Activated T-cell treated with anti-CD3 and anti-CD28 coated beads, Interleukin-2, amount 50 U/mL, for 4 hours (primary cell): ENCODE results near the gene CHTOP. TPM values are rescaled to one million over a fixed set of nuclear protein-coding genes. Genes with fewer than 3 reads are reported as not detected.

Experiments
- ATAC-seq, 2 donors: fragments of 200-7000 bp; cut with Tn5 transposase; one replicate each; pipeline ENCODE4 v1.10.0; 2021
- DNase-seq: peaks from one replicate; pipeline ENCODE4 v3.0.0-alpha.2; 2020
- H3K27me3 Mint-ChIP-seq: one replicate; pipeline ENCODE4 v1.8.0; 2021; ENCODE audit warnings: low read depth, mixed read lengths
- H3K36me3 Mint-ChIP-seq: one replicate; pipeline ENCODE4 v1.8.0; 2022; ENCODE audit warnings: mixed read lengths; ENCODE audit not compliant: insufficient read depth
- H3K4me1 Mint-ChIP-seq: one replicate; pipeline ENCODE4 v1.8.0; 2021; ENCODE audit warnings: low read depth, mixed read lengths
- H3K4me3 Mint-ChIP-seq: one replicate; pipeline ENCODE4 v1.8.0; 2021; ENCODE audit warnings: mild to moderate bottlenecking, moderate library complexity, mixed read lengths
- H3K9me3 Mint-ChIP-seq: one replicate; pipeline ENCODE4 v1.8.0; 2021; ENCODE audit warnings: mixed read lengths
- total RNA-seq, 3 donors: library from RNA; stranded (reverse); gene quantifications; one replicate each; pipeline ENCODE4 v1.2.1, GENCODE V29; 2021

CHTOP gene
- total RNA-seq, 3 donors from 2014 or later = 111 to 117 (median 114) TPM

DNA sequence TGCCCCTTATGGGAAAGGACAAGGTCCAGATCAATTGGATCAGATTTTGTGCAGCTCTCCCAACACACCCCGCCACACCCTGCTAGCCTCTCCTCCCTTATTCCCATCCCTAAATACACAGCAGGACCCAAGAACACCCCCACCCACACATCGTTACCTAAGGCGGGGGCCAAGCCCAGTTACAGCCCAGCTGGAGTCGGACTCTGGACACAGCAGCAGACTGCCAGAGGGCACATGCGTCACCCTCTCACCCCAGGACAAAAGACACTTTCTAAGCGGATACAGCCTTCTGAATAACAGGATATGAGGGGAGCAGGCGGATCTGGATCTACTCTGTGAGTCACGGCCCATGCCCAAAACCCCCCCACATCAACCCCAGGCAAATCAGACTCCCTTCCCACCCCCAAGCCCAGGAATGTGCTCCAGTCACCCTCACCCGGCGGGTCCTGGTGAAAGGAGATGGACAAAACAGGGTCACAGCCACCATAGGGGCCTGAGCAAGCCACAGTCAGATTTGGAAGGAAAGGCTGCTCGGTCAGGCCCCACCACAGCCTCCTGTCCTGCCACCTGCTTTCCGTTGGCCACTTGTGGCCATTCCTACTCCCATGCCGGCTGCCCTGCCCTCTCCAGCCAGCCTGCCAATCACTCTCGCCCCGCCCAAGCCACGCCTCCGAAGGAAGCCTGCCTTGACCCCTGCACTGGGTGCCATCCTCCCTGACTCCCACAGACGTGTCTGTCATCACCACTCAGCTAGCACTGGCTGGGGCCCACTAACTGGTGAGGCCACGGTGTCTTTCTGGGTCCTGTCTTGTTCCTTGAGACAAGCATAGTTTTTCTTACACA is 24.9 kb upstream of the CHTOP start:
- DNase-seq = no peak
- H3K4me1 Mint-ChIP-seq = no peaks in the 10 kb centered on the region
- ATAC-seq = no peak
- H3K27me3 Mint-ChIP-seq = no peaks in the 10 kb centered on the region
- H3K4me3 Mint-ChIP-seq = no peak overlapping the region
- H3K36me3 Mint-ChIP-seq = no peaks in the 10 kb centered on the region
- H3K9me3 Mint-ChIP-seq = no peaks in the 10 kb centered on the region

- Mint-ChIP-seq H3K27me3 (no peaks in the 10 kb centered on the region), H3K4me3 (no peak overlapping the region), H3K36me3 (no peaks in the 10 kb centered on the region), H3K9me3 (no peaks in the 10 kb centered on the region), H3K4me1 (no peaks in the 10 kb centered on the region)
- DNase-seq (no peak), ATAC-seq (no peak)
These were observed 24.3 kb upstream of the CHTOP start for GRCh38 chr1:153609585-153609907.

- DNase-seq (no peak), ATAC-seq (no peak)
- Mint-ChIP-seq H3K4me1 (no peaks in the 10 kb centered on the region), H3K4me3 (no peak overlapping the region), H3K36me3 (no peaks in the 10 kb centered on the region), H3K9me3 (no peaks in the 10 kb centered on the region), H3K27me3 (no peaks in the 10 kb centered on the region)
These were observed 23.5 kb upstream of the CHTOP start for GRCh38 chr1:153610334-153610733.

DNA sequence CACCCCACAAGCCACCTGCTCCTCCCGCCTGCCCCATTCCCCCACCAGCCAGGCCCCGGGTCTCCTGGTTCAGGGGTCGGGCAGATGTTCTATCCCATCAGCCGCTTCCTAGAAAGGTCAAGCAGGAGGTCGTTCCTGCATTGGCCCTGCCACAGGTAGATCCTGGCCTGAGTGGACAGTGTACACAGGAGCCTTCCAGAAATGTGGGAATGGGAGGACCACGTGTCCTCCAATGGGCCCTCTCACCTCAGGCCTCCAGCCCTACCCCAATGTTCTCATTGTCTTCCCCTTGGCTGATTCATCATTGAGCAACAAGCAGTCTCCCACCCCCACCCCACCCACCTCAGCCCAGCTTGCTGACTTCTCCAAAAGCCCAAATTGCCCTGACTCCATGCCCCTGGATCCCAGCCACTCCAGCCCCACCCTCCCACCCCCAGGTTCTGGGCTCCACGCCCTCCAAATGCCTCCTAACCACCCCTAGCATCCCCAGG is 23.0 kb upstream of the CHTOP start:
- no peaks in the 10 kb centered on the region for H3K27me3 Mint-ChIP-seq
- no peaks in the 10 kb centered on the region for H3K36me3 Mint-ChIP-seq
- no peak for ATAC-seq
- no peaks in the 10 kb centered on the region for H3K4me1 Mint-ChIP-seq
- no peaks in the 10 kb centered on the region for H3K9me3 Mint-ChIP-seq
- no peak for DNase-seq
- H3K4me3 Mint-ChIP-seq = no peak overlapping the region

- no peaks in the 10 kb centered on the region for H3K4me1 Mint-ChIP-seq
- H3K4me3 Mint-ChIP-seq = no peak overlapping the region
- no peaks in the 10 kb centered on the region for H3K9me3 Mint-ChIP-seq
- H3K27me3 Mint-ChIP-seq = no peaks in the 10 kb centered on the region
- ATAC-seq (no peak), DNase-seq (no peak)
- no peaks in the 10 kb centered on the region for H3K36me3 Mint-ChIP-seq
These were observed 22.5 kb upstream of the CHTOP start for GRCh38 chr1:153611356-153611755.

GRCh38 chr1:153612111-153612754 is 21.6 kb upstream of the CHTOP start:
- Mint-ChIP-seq H3K27me3 (no peaks in the 10 kb centered on the region), H3K9me3 (no peaks in the 10 kb centered on the region), H3K4me1 (no peaks in the 10 kb centered on the region), H3K4me3 (no peak overlapping the region), H3K36me3 (no peaks in the 10 kb centered on the region)
- DNase-seq = no peak
- no peak for ATAC-seq

- Mint-ChIP-seq H3K4me1 (peaks cover 3% of the 10 kb centered on the region), H3K4me3 (no peak within 1 kb of the TSS), H3K27me3 (no peaks in the 10 kb centered on the region), H3K36me3 (no peaks in the 10 kb centered on the region), H3K9me3 (no peaks in the 10 kb centered on the region)
- ATAC-seq (no peak), DNase-seq (no peak)
These were observed 21.0 kb upstream of the CHTOP start, which contains the start of gene S100A16 for GRCh38 chr1:153612755-153613331. S100A16 (minus strand) TSS chr1:153613137; CDS start chr1:153608151, 4,986 bp downstream.

DNA sequence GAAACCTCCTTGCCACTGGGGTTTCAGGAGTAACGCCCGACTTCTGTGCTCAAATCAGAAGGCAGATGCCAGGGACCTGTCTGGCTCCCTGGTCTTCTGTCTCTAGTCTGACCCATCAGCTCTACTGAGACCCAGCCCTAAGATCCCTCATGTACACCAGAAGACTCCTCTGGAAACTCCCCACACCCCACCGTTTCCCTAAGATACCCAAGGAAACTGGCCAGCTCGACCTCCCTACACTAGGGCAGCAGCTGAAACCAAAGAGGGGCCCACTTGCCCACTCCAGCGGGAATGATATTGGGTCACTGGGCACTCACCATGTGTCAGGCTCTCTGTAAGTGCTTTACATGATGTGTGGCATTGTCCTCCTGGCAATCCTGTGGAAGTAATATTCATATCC is 20.5 kb upstream of the CHTOP start:
- DNase-seq (no peak), ATAC-seq (no peak)
- peaks cover 3% of the 10 kb centered on the region for H3K4me1 Mint-ChIP-seq
- H3K27me3 Mint-ChIP-seq = no peaks in the 10 kb centered on the region
- no peaks in the 10 kb centered on the region for H3K9me3 Mint-ChIP-seq
- no peaks in the 10 kb centered on the region for H3K36me3 Mint-ChIP-seq
- no peak overlapping the region for H3K4me3 Mint-ChIP-seq

DNA sequence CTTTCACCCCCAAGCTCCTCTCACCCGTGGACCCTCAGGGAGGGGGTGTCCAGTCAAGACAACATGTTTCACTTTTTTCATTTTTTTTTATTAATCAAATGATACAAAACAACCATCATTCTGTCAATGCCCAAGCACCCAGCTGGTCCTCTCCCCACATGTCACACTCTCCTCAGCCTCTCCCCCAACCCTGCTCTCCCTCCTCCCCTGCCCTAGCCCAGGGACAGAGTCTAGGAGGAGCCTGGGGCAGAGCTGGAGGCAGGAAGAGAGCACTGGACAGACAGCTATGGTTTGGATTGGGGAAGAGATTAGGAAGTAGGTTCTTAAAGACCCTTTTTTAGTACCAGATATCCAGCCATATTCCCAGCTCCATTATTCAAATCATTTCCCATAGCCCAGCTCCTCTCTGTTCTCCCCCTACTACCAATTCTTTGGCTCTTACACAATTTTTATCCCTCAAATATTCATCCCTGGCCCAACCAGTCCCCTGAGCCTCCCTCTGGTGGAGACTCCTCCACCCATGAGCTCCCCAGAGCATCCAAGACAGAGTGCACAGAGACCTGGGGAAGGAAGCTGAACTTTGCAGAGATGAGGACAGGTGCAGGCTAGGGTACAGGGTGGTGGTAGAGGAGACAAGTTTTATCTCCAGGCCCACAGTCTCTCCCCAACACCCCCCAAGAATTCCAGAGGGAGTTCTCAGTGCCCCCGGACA is 19.5 kb upstream of the CHTOP start:
- ATAC-seq = no peak
- Mint-ChIP-seq H3K4me3 (no peak overlapping the region), H3K27me3 (no peaks in the 10 kb centered on the region), H3K36me3 (no peaks in the 10 kb centered on the region), H3K4me1 (peaks cover 3% of the 10 kb centered on the region), H3K9me3 (no peaks in the 10 kb centered on the region)
- DNase-seq = no peak

DNA sequence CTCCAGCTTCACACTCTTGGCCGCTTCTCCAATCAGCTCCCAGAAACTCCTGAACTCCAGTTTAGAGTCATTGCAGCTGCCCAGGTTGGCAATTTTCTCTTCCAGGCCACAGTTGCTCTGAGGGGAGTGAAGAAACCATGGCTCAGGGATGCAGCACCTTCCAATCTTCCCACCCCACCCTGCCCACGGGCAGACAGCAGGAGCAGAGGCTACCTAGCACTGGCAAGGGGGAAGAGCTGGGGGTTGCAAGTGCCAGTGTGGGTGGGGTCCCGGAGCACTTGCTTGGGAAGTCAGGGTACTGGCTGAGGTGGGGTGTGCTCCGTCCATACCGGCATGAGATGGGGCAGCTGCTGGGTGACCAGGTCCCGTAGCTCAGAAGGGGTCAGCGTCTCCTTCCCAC is 19.0 kb upstream of the CHTOP start:
- no peaks in the 10 kb centered on the region for H3K27me3 Mint-ChIP-seq
- H3K36me3 Mint-ChIP-seq = no peaks in the 10 kb centered on the region
- ATAC-seq = no peak
- H3K4me1 Mint-ChIP-seq = peaks cover 3% of the 10 kb centered on the region
- H3K9me3 Mint-ChIP-seq = no peaks in the 10 kb centered on the region
- H3K4me3 Mint-ChIP-seq = no peak overlapping the region
- no peak for DNase-seq

GRCh38 chr1:153615406-153615805 is 18.5 kb upstream of the CHTOP start:
- H3K36me3 Mint-ChIP-seq = no peaks in the 10 kb centered on the region
- no peaks in the 10 kb centered on the region for H3K9me3 Mint-ChIP-seq
- peaks cover 3% of the 10 kb centered on the region for H3K4me1 Mint-ChIP-seq
- no peaks in the 10 kb centered on the region for H3K27me3 Mint-ChIP-seq
- ATAC-seq (no peak), DNase-seq (no peak)
- no peak overlapping the region for H3K4me3 Mint-ChIP-seq

GRCh38 chr1:153616144-153616916 is 17.5 kb upstream of the CHTOP start, which contains the start of gene S100A14:
S100A14 (minus strand) TSS chr1:153616325; CDS start chr1:153615858, 467 bp downstream.
- Mint-ChIP-seq H3K4me1 (peaks cover 3% of the 10 kb centered on the region), H3K4me3 (no peak within 1 kb of the TSS), H3K27me3 (no peaks in the 10 kb centered on the region)

DNA sequence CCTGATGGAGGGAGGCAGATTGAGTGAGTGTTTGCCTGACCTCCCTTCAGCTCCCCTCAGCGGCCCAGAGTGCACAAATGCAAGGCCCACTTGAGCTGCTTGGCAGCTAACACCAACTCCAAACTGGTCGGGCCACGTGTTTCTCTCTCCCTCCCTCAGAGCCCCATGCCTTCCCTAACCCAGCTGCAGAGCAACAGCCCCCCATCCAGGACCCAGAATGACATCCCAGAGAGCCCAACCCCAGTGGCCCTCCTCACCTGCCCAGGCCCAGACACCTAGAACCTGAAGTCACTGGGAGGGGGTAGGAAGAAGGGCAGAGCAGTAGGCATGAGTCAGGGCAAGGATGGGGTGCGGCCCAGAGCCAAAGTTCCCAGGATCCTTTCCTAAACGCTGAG is 17.0 kb upstream of the CHTOP start:
- H3K27me3 Mint-ChIP-seq = no peaks in the 10 kb centered on the region
- H3K4me1 Mint-ChIP-seq = peaks cover 3% of the 10 kb centered on the region
- no peaks in the 10 kb centered on the region for H3K9me3 Mint-ChIP-seq
- no peak for DNase-seq
- H3K36me3 Mint-ChIP-seq = no peaks in the 10 kb centered on the region
- ATAC-seq = no peak
- H3K4me3 Mint-ChIP-seq = no peak overlapping the region

More at GRCh38 chr1:153616144-153616916, 17.5 kb upstream of the CHTOP start, which contains the start of gene S100A14:
- Mint-ChIP-seq H3K36me3 (no peaks in the 10 kb centered on the region), H3K9me3 (no peaks in the 10 kb centered on the region)
- no peak for ATAC-seq
- DNase-seq = no peak
